CD14-positive monocyte (primary cell): ENCODE results near the gene HRH2. TPM values are rescaled to one million over a fixed set of nuclear protein-coding genes. Genes with fewer than 3 reads are reported as not detected.

Experiments
- DNase-seq, 3 donors: peaks; one replicate each; pipeline ENCODE4 v3.0.0-alpha.2; 2011 to 2022
- H2AFZ ChIP-seq: 2 replicates; pipeline ENCODE4 v1.6.0; 2012; ENCODE audit warnings: mild to moderate bottlenecking, low read depth, low read length, inconsistent platforms; ENCODE audit not compliant: insufficient read depth, poor library complexity, severe bottlenecking
- H3K27ac ChIP-seq, 2 donors: 1 replicate in 1 of 2; 2 replicates in 1 of 2; pipeline ENCODE4 v1.5.1; 2012 to 2013; ENCODE audit warnings: low read length in 2 of 2, control low read depth in 1 of 2, inconsistent platforms in 1 of 2, low read depth in 1 of 2, mild to moderate bottlenecking in 1 of 2
- H3K27me3 ChIP-seq, 2 donors: one replicate each; pipeline versions ENCODE4 v1.6.0 to v1.6.1; 2011 to 2013; ENCODE audit warnings: low read length in 2 of 2; ENCODE audit not compliant: control insufficient read depth in 2 of 2, insufficient read depth in 2 of 2
- H3K36me3 ChIP-seq, 2 donors: replicated peaks in 1 of 2; 1 replicate in 1 of 2; 2 replicates in 1 of 2; pipeline versions ENCODE4 v1.5.1 to v1.6.1; 2012 to 2013; ENCODE audit warnings: low read length in 2 of 2, control low read depth in 1 of 2, inconsistent platforms in 1 of 2, mild to moderate bottlenecking in 1 of 2; ENCODE audit not compliant: insufficient read depth in 2 of 2, control insufficient read depth in 1 of 2
- H3K4me1 ChIP-seq, 2 donors: 1 replicate in 1 of 2; 2 replicates in 1 of 2; pipeline versions ENCODE4 v1.5.1 to v1.6.1; 2012 to 2013; ENCODE audit warnings: low read length in 2 of 2, control low read depth in 1 of 2, inconsistent platforms in 1 of 2, mild to moderate bottlenecking in 1 of 2, moderate library complexity in 1 of 2; ENCODE audit not compliant: insufficient read depth in 2 of 2, control insufficient read depth in 1 of 2
- H3K4me2 ChIP-seq: replicated peaks from 2 replicates; pipeline ENCODE3; 2012; ENCODE audit warnings: low read length, moderate library complexity, mild to moderate bottlenecking; ENCODE audit not compliant: poor library complexity, severe bottlenecking; ENCODE audit errors: extremely low read depth
- H3K4me3 ChIP-seq, 3 experiments: fragments of 200-600 bp in 1 of 3; sonication (generic) in 1 of 3; replicated peaks in 1 of 3; 1 replicate in 2 of 3; 2 replicates in 1 of 3; pipeline ENCODE4 v1.5.1; 2011 to 2013; ENCODE audit warnings: low read length in 3 of 3, mild to moderate bottlenecking in 3 of 3, control low read depth in 2 of 3, low read depth in 2 of 3, inconsistent platforms in 1 of 3, moderate library complexity in 1 of 3
- H3K79me2 ChIP-seq: 2 replicates; pipeline ENCODE4 v1.6.0; 2012; ENCODE audit warnings: mild to moderate bottlenecking, control low read depth, inconsistent platforms, low read length, moderate library complexity; ENCODE audit not compliant: insufficient read depth
- H3K9ac ChIP-seq: 2 replicates; pipeline ENCODE4 v1.6.0; 2017; ENCODE audit warnings: low read length, mild to moderate bottlenecking; ENCODE audit not compliant: insufficient read depth, poor library complexity, severe bottlenecking
- H3K9me3 ChIP-seq, 2 donors: replicated peaks in 1 of 2; 1 replicate in 1 of 2; 2 replicates in 1 of 2; pipeline versions ENCODE4 v1.5.1 to v1.6.1; 2012 to 2013; ENCODE audit warnings: low read length in 2 of 2, control low read depth in 1 of 2; ENCODE audit not compliant: control insufficient read depth in 1 of 2, insufficient read depth in 1 of 2
- H4K20me1 ChIP-seq: 2 replicates; pipeline ENCODE4 v1.6.0; 2012; ENCODE audit warnings: mild to moderate bottlenecking, low read length, control low read depth, moderate library complexity; ENCODE audit not compliant: insufficient read depth
- H3K27ac Mint-ChIP-seq, 7 donors: one replicate each; pipeline ENCODE4 v1.8.0; 2020; ENCODE audit warnings: mild to moderate bottlenecking in 7 of 7, mixed read lengths in 7 of 7, moderate library complexity in 6 of 7, inconsistent platforms in 2 of 7
- H3K27me3 Mint-ChIP-seq, 3 donors: one replicate each; pipeline ENCODE4 v1.8.0; 2021 to 2022; ENCODE audit warnings: low read depth in 3 of 3, mild to moderate bottlenecking in 3 of 3, mixed read lengths in 3 of 3, moderate library complexity in 3 of 3, inconsistent platforms in 1 of 3
- H3K36me3 Mint-ChIP-seq, 2 donors: one replicate each; pipeline ENCODE4 v1.8.0; 2020; ENCODE audit warnings: mixed read lengths in 2 of 2, inconsistent platforms in 1 of 2, mild to moderate bottlenecking in 1 of 2
- H3K4me1 Mint-ChIP-seq: one replicate; pipeline ENCODE4 v1.8.0; 2020; ENCODE audit warnings: mild to moderate bottlenecking, mixed read lengths
- H3K4me3 Mint-ChIP-seq, 2 donors: one replicate each; pipeline ENCODE4 v1.8.0; 2020; ENCODE audit warnings: mild to moderate bottlenecking in 2 of 2, mixed read lengths in 2 of 2, moderate library complexity in 1 of 2
- H3K9me3 Mint-ChIP-seq, 7 donors: one replicate each; pipeline ENCODE4 v1.8.0; 2020 to 2022; ENCODE audit warnings: mixed read lengths in 7 of 7, mild to moderate bottlenecking in 6 of 7, moderate library complexity in 6 of 7, inconsistent platforms in 2 of 7
- WGBS: methylation state at CpG from one replicate; pipeline ENCODE4 v1.1.5; 2013; ENCODE audit warnings: missing lambda C conversion rate; ENCODE audit not compliant: insufficient coverage; 5-methylcytosine and 5-hydroxymethylcytosine counted together
- intact Hi-C, 2 donors: fragments of 100-400 bp; cut with micrococcal nuclease; formaldehyde crosslinking; loops; one replicate each; pipeline versions ENCODE4 v1.15.0 to v1.15.1; 2023
- polyA plus RNA-seq, 3 donors: library from polyadenylated mRNA; depleted of rRNA in 1 of 3; unstranded in 2 of 3; stranded (reverse) in 1 of 3; fragments of 300-500 nt in 2 of 3; fragments of >200 nt in 1 of 3; fragmentation: Illumina TruSeq in 2 of 3; gene quantifications; 1 replicate in 2 of 3; 2 replicates in 1 of 3; pipeline ENCODE4 v1.2.3, GENCODE V29; 2012 to 2021
- TF ChIP-seq, protein P1 (sequence below): fragments of 200-600 bp; IDR thresholded peaks from one replicate; pipeline ENCODE4 v1.8.0; 2022; ENCODE audit warnings: antibody characterized with exemption, mild to moderate bottlenecking

Gene HRH2
- polyA plus RNA-seq, 3 donors: 10.6 to 71.7 (median 25.5) TPM

DNA sequence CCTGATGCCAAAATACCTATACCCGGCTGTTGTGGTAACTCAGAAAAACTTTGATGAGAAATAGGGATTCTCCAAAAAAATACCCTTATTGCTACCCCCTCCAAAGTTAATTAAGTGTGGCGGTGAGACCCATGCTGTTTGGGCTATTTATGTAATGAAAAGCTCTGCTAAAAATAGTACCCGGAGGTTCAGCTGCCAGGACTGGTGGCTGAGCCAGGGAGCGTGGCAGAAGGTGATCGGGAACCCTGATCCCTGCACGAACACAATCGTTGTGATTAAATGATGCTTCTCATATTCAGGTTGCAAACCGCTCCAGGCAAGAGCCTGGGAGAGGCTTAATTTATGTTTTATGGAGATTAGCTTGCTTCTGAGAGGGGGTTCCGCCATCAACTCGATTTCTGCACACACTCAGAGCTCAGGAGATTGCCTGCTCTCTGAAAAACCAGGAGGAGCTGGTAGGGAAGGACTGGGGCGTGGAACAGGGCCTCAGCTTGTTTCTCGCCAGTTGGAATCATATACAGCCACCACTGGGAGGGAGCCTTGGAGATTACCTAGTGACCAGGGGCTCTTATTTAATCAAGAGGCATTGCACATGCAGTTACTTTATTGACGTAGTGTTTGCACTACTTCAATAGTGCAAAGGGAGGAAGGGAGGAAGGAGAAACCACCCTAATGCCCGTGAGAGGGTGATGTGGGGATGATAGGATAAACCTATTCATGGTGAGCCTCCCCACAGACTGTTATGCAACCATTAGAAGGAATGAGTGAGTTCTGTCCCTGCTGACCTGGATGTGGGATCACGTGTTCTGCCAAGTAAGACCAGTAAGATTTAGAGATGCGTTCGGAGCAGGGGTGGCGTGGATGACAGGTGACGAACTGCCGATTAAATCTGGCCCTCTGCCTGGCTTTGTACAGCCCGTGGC is 23.4 kb downstream of the HRH2 start:
- no peaks in the 10 kb centered on the region for H3K9me3 ChIP-seq
- H3K36me3 ChIP-seq: peaks cover 47 to 62% of the 10 kb centered on the region in 2 donors
- peaks cover 100% of the 10 kb centered on the region for H3K79me2 ChIP-seq
- 77% methylated on average over 13 of the region's 21 CpGs for WGBS
- peak overlapping the region; percentile 16 to 82 (median 69) for H3K27ac Mint-ChIP-seq
- no peaks in the 10 kb centered on the region for H3K27me3 ChIP-seq
- H3K9ac ChIP-seq: no peak overlapping the region
- H3K4me3 Mint-ChIP-seq: peak overlapping the region in 1 of 2 donors; percentile 11
- peaks cover 54 to 68% of the 10 kb centered on the region in 2 donors for H3K36me3 Mint-ChIP-seq
- TF ChIP-seq, protein P1, sequence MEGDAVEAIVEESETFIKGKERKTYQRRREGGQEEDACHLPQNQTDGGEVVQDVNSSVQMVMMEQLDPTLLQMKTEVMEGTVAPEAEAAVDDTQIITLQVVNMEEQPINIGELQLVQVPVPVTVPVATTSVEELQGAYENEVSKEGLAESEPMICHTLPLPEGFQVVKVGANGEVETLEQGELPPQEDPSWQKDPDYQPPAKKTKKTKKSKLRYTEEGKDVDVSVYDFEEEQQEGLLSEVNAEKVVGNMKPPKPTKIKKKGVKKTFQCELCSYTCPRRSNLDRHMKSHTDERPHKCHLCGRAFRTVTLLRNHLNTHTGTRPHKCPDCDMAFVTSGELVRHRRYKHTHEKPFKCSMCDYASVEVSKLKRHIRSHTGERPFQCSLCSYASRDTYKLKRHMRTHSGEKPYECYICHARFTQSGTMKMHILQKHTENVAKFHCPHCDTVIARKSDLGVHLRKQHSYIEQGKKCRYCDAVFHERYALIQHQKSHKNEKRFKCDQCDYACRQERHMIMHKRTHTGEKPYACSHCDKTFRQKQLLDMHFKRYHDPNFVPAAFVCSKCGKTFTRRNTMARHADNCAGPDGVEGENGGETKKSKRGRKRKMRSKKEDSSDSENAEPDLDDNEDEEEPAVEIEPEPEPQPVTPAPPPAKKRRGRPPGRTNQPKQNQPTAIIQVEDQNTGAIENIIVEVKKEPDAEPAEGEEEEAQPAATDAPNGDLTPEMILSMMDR: no peak
- peaks cover 74% of the 10 kb centered on the region for H3K4me1 Mint-ChIP-seq
- DNase-seq: peak in 1 of 3 donors; percentile 33
- H3K27ac ChIP-seq: peak overlapping the region in 1 of 2 donors; percentile 92
- no peak overlapping the region for H3K4me3 ChIP-seq
- peaks cover 56 to 65% of the 10 kb centered on the region in 2 donors for H3K4me1 ChIP-seq
- peaks cover 0 to 1% (median 0%) of the 10 kb centered on the region in 3 donors for H3K27me3 Mint-ChIP-seq
- no peak overlapping the region for H3K4me2 ChIP-seq
- no peaks in the 10 kb centered on the region for H3K9me3 Mint-ChIP-seq
- peaks cover 96% of the 10 kb centered on the region for H4K20me1 ChIP-seq
- intact Hi-C loops: no loop called here
- no peak overlapping the region for H2AFZ ChIP-seq

DNA sequence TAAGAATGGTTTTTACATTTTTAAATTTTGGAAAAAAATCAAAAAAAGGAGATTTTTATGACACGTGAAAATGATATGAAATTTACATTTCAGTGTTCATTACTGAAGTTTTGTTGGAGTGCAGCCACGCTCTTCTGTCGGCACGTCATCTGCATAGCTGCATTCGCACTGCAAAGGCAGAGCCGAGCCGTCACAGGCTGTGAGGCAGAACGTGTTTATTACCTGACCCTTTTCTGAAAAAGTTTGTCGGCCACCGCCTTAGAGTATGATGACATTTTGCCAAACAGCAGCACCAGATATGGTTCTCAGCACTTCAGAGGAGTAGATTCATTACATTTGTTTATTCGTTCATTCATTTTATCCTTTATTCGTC is 24.1 kb downstream of the HRH2 start:
- DNase-seq: no peak
- H3K79me2 ChIP-seq: peaks cover 100% of the 10 kb centered on the region
- H3K4me2 ChIP-seq: no peak overlapping the region
- no peak overlapping the region for H3K4me3 Mint-ChIP-seq
- H3K27me3 Mint-ChIP-seq: peaks cover 0 to 2% (median 1%) of the 10 kb centered on the region in 3 donors
- H3K9ac ChIP-seq: no peak overlapping the region
- 96% methylated on average over 11 of the region's 12 CpGs for WGBS
- intact Hi-C loops: no loop called here
- TF ChIP-seq, protein P1: no peak
- H3K27ac Mint-ChIP-seq: peak overlapping the region in 5 of 7 donors; percentile 6 to 84 (median 80)
- peaks cover 51 to 69% of the 10 kb centered on the region in 2 donors for H3K36me3 ChIP-seq
- H3K4me1 Mint-ChIP-seq: peaks cover 73% of the 10 kb centered on the region
- H3K9me3 ChIP-seq: no peaks in the 10 kb centered on the region
- peak overlapping the region in 1 of 2 donors; percentile 92 for H3K27ac ChIP-seq
- no peak overlapping the region for H2AFZ ChIP-seq
- H3K9me3 Mint-ChIP-seq: no peaks in the 10 kb centered on the region
- H4K20me1 ChIP-seq: peaks cover 96% of the 10 kb centered on the region
- H3K4me1 ChIP-seq: peaks cover 49 to 65% of the 10 kb centered on the region in 2 donors
- no peaks in the 10 kb centered on the region for H3K27me3 ChIP-seq
- no peak overlapping the region for H3K4me3 ChIP-seq
- peaks cover 58 to 74% of the 10 kb centered on the region in 2 donors for H3K36me3 Mint-ChIP-seq
